NCI-H82 (cell line): ENCODE measurements around the gene ETS1.

Source experiments
- DNase-seq: peaks from one replicate; lab custom pipeline; 2025; lab: John Stamatoyannopoulos, UW

ETS1 gene

DNA sequence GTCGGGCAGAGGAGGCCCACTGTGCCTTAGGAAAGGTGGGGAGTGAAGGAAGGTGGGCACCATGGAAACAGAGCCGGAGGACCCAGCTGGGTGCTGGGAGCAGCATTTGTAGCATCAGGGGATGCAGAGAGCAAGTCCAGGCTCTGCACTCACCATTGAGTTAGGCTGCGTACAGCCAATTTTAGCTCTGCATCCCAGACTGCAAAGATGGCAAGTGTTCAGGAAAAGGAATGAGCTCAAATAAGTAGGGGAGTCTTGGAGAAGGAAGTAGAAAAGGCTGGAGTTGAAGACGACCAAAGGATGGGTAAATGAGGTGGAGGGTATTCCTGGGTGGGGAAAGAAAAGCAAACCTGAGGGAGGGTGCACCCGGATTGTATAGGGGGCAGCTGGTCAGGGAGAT lies 31.6 kb upstream of the ETS1 start:
- DNase-seq, result no peak

GRCh38 chr11:128618603-128619002 lies 31.2 kb upstream of the ETS1 start:
- DNase-seq, result no peak

DNA sequence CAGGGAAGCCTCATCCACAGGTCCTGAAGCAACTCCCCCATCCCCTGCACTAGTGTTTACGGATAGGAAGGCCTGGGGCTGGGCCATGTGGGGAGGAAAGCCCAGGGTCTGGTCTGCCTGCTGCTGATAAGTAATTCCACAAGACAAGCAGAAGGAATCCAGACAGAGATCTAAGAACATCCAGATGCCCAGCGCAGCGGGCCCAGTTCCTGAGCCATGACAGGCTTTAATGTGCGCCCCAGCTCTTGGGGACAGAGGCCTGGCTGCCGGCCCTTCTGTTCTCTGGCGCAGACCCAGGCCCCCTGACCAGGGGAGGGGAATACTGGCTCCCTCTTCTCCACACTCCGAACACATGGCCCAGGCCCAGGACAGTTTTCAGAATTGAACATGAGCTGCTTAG lies 28.8 kb upstream of the ETS1 start:
- no peak for DNase-seq

DNA sequence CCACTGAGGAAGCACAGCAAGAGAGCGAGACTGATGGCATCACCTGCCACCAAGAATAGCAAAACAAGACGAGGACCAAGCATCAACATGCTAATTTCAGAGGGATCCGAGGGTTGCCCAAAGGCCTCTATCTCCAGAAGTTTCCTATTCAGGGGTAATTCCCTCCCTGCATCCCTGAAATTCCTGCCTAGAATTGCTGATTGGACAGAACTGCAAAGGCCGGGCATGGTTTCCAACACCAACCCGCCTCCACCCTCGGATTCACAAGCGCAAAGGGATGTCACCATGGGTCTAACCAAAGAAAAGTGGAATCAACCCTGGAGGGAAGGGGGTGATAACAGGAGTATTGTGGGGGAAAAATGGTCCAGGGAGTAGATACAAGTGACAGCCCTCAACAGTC lies 28.3 kb upstream of the ETS1 start:
- no peak for DNase-seq

GRCh38 chr11:128615076-128615475 lies 27.7 kb upstream of the ETS1 start:
- no peak for DNase-seq

DNA sequence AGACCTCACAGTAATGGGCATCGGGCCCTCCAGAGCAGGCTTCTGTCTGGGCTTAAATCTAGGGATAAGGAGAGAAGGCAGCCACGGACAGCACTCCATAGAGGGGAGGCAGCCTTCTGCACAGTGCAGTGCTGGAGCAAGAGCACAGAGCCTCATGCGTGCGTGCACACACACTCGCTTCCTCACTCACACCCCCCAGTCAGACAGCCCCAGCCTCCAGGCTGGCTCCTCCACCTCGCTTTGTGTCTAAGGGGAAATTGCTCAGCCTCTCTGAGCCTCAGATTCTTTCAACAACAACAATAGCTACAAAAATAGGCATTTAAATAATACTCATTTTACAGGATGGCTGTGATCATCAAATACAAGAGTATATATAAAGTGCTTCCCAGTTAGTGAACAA lies 26.7 kb upstream of the ETS1 start:
- no peak for DNase-seq

- no peak for DNase-seq
These were observed 26.1 kb upstream of the ETS1 start for GRCh38 chr11:128613300-128613995.

- no peak for DNase-seq
These were observed 23.6 kb upstream of the ETS1 start for GRCh38 chr11:128610721-128611617.

GRCh38 chr11:128609785-128610184 lies 22.4 kb upstream of the ETS1 start:
- DNase-seq, result peak; percentile 3

DNA sequence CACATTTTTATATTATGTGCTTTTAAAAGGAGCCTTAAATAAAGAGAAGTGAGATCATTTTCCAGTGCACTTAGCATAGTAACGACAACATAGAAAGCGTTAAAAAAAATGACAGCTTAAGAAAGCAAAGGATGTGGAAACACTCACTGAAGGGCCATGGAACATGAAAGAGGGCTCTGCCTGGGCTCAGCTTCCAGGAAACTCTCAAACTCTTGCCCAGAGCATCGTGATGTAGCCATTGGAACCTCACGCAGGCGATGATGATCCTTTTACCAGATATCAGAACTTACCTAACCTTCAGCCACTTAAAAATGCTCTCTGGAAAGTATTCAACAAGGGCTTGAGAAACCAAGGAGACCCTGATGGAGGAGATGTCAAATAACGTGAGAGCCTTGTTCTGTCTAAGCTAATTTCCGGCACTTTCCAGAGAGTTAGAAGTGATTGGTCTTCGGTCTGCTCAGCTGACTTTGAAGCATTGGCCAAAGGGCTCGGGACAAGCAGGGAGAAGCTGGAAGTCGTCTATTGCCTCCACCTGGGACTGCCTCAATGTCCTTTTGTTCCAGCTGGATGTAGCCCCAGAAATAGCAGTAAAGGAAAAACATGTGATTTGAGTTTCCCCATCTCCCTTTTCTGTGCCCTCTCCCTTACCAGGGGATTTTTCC lies 21.5 kb upstream of the ETS1 start:
- no peak for DNase-seq

GRCh38 chr11:128607819-128608218 lies 20.5 kb upstream of the ETS1 start:
- DNase-seq, result no peak

- no peak for DNase-seq
These were observed 17.4 kb upstream of the ETS1 start for GRCh38 chr11:128604723-128605122.

GRCh38 chr11:128603752-128604414 lies 16.5 kb upstream of the ETS1 start:
- DNase-seq, result no peak

GRCh38 chr11:128603003-128603696 lies 15.8 kb upstream of the ETS1 start:
- DNase-seq, result no peak

- DNase-seq, result no peak
These were observed 12.4 kb upstream of the ETS1 start for GRCh38 chr11:128599729-128600128.

DNA sequence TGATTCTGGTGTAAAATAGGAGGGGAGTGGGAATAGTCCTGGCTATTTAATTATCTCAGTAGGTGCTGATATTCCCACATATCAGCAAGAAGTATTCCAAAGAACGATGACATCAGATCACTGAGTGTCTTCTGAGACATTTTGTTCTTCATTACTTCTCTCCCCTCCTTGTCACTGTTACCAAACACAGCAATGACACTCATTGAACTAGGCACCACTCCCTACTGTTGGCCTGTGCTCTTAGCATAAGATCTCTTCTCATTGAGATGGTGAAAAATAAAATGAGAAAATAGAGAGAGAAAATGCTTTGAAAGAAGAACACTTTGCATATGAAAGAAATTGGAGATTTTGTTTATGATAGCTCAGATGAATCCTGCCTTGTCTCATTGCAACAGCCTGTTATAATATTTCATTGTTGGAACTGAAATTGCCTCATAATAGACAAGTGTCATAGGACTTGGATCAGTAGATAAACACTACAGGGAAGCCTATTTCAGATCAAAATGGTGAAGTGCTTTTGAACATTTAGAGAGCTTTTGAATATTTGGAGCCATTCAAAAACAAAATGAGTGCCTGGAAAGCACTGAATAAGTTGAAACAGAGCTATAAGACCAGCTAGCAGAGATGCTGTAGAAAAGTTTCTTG lies 11.3 kb upstream of the ETS1 start:
- no peak for DNase-seq

DNA sequence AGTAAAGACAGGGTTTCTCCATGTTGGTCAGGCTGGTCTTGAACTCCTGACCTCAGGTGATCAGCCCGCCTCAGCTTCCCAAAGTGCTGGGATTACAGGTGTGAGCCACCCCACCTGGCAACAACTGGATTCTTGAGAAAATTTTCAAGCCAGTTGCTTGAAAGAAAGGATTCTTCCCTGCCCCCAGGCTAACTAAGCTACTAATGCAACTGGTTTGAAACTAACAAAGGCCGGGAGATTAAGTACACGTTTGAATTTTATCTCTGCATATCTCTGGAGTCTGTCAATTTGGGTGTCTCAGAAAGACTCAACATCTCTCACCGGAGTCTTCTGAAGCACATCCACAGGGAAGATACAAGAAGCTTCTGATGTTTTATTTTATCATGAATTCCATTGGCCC lies 10.7 kb upstream of the ETS1 start:
- no peak for DNase-seq

GRCh38 chr11:128597209-128597608 lies 9.9 kb upstream of the ETS1 start:
- no peak for DNase-seq

DNA sequence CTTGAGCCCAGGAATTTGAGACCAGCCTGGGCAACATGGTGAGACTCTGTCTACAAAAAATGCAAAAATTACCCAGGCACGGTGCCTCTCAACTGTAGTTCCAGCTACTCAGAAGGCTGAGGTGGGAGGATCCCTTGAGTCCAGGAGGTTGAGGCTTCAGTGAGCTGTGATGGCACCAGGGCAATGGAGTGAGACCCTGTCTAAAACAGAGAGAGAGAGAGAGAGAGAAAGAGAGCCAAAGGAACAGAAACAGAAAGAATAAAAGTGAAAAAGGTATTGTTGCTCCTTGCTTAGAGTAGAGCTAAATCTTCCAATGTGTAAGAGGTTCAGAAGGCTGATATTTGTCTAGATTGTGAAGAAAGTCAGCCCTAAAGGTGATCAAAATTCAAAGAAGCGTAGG lies 8.9 kb upstream of the ETS1 start:
- no peak for DNase-seq

GRCh38 chr11:128595775-128596174 lies 8.4 kb upstream of the ETS1 start:
- peak; percentile 48 for DNase-seq

DNA sequence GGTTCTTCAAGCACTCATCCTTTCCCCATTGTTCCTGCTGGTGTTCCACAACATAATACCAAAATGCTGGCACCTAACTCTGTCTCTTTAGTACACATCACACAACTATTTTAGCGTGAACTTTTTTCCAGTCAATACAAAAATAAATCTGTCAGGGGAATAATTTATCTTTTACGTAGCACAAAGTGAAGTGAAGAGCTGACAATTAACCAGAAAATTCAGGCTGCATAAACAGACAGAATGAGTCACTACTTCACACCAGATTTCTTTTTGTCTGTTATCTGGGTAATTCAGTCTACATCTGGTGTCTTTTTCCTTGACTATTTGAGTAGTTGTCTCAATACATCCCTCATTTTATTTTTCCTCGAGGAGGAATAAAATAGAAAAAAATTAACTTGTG lies 7.9 kb upstream of the ETS1 start:
- no peak for DNase-seq
